Measurements from ENCODE around the gene EPHA7. TPM values are rescaled to one million over a fixed set of nuclear protein-coding genes. Genes with fewer than 3 reads are reported as not detected.

Gene EPHA7
- total RNA-seq, 3 donors from 2014 or later, result 0.66 to 1.8 (median 0.80) TPM

DNA sequence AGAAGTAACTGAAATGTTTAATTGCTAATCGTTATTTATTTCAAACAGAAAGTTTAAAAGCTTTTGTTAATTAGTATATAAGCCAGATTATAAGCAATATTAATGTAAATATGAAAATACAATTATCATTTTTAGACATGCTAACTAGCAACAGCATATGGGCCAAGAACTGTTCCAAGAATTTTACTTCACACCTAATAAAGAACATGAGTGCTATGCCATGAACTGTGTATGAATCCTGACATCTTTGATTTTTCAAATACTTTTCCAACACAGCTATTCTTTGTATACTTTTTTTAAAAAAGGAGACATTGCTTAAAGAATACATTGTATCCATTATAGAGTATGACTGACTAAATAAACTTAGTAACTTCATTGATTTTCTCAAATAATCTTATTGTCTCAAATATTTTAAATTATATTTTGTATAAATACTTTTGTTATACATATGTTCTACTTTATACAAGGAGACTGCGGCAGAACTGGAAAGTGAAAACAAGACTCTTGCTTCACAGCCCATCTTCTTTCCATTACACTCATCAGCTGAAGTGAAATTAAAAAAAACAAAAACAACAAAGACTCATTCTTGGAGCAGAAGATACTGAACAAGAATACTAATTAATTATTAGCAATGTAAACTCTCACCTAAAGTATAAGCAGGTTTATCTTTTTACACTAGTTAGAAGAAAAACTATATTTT, 89.9 kb downstream of the EPHA7 start:
- H3K9me3 ChIP-seq, result no peaks in the 10 kb centered on the region
- no peak overlapping the region for H3K4me3 ChIP-seq
- H3K27me3 ChIP-seq, result no peaks in the 10 kb centered on the region
- TF ChIP-seq POLR2AphosphoS5 (IDR thresholded peaks at IDR 0.05) (no peak), CTCF (IDR thresholded peaks at IDR 0.05) (no peak), POLR2A (IDR thresholded peaks at IDR 0.05) (no peak)
- intact Hi-C loops (cut with DNase I; ENCODE audit: low total_unique reads), result no loop called here
- no peaks in the 10 kb centered on the region for H3K4me1 ChIP-seq
- H3K36me3 ChIP-seq, result no peaks in the 10 kb centered on the region
- no peak overlapping the region for H3K27ac ChIP-seq
- DNase-seq (ENCODE audit: low spot score in 2 of 2), result no peak

DNA sequence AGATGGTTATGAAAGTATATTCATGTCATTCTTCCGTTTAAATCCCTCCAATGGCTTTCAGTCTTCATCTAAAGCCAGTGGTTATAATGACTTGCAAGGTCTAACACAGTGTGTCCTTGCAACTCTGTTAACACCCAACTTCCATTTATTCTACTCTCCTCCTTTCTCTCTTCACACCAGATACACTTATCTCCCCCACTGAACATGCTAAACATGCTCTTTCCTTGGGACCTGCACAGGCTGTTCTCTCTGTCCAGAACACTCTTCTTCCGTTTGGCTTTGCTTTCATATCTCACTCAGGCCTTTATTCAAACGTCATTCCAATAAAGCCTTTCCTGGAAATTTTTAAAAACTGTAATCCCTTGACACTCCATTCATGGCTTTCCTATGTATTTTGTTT, 91.5 kb downstream of the EPHA7 start:
- no peak for DNase-seq (ENCODE audit: low spot score in 2 of 2)
- Histone ChIP-seq H3K27ac (no peak overlapping the region), H3K36me3 (no peaks in the 10 kb centered on the region), H3K4me1 (no peaks in the 10 kb centered on the region), H3K27me3 (no peaks in the 10 kb centered on the region), H3K9me3 (no peaks in the 10 kb centered on the region), H3K4me3 (no peak overlapping the region)
- no peak for TF ChIP-seq POLR2A (IDR thresholded peaks at IDR 0.05)
- intact Hi-C loops (cut with DNase I; ENCODE audit: low total_unique reads), result no loop called here

- H3K9me3 ChIP-seq, result no peaks in the 10 kb centered on the region
- H3K36me3 ChIP-seq, result no peaks in the 10 kb centered on the region
Observed at GRCh38 chr6:93325761-93326160, 93.6 kb downstream of the EPHA7 start.

GRCh38 chr6:93323630-93324029, 95.7 kb downstream of the EPHA7 start:
- intact Hi-C loops (cut with DNase I; ENCODE audit: low total_unique reads), result no loop called here
- Histone ChIP-seq H3K36me3 (no peaks in the 10 kb centered on the region), H3K9me3 (no peaks in the 10 kb centered on the region), H3K4me3 (no peak overlapping the region), H3K27me3 (no peaks in the 10 kb centered on the region), H3K4me1 (no peaks in the 10 kb centered on the region), H3K27ac (no peak overlapping the region)
- DNase-seq (ENCODE audit: low spot score in 2 of 2), result no peak
- TF ChIP-seq CTCF (IDR thresholded peaks at IDR 0.05) (no peak), POLR2AphosphoS5 (IDR thresholded peaks at IDR 0.05) (no peak), POLR2A (IDR thresholded peaks at IDR 0.05) (no peak)

More at GRCh38 chr6:93325761-93326160, 93.6 kb downstream of the EPHA7 start:
- TF ChIP-seq CTCF (IDR thresholded peaks at IDR 0.05) (no peak), POLR2A (IDR thresholded peaks at IDR 0.05) (no peak), POLR2AphosphoS5 (IDR thresholded peaks at IDR 0.05) (no peak)
- no peak for DNase-seq (ENCODE audit: low spot score in 2 of 2)
- Histone ChIP-seq H3K27me3 (no peaks in the 10 kb centered on the region), H3K4me1 (no peaks in the 10 kb centered on the region), H3K27ac (no peak overlapping the region), H3K4me3 (no peak overlapping the region)
- intact Hi-C loops (cut with DNase I; ENCODE audit: low total_unique reads), result no loop called here

DNA sequence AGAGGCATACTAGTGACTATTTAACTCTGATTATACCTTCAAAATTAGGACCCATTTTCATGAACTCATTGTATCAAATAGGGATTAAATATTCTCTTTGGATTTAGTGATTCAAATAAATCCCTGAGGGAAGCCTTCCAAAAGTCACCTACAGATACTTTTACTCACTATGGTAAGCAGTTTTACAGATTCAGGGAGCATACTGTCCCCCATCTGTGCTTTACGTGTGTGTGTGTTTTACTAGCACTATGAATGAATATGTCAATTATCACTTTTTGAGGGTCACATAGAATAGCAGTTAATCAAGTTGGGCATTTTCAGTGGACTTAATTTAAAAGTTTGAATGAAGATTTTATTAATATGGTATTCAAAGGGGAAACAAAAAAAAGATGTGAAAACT, 96.7 kb downstream of the EPHA7 start:
- Histone ChIP-seq H3K27me3 (no peaks in the 10 kb centered on the region), H3K36me3 (no peaks in the 10 kb centered on the region), H3K4me3 (no peak overlapping the region), H3K4me1 (no peaks in the 10 kb centered on the region), H3K9me3 (no peaks in the 10 kb centered on the region), H3K27ac (no peak overlapping the region)
- no peak for DNase-seq (ENCODE audit: low spot score in 2 of 2)
- intact Hi-C loops (cut with DNase I; ENCODE audit: low total_unique reads), result no loop called here
- TF ChIP-seq CTCF (IDR thresholded peaks at IDR 0.05), result no peak
- TF ChIP-seq POLR2AphosphoS5 (IDR thresholded peaks at IDR 0.05), result no peak
- no peak for TF ChIP-seq POLR2A (IDR thresholded peaks at IDR 0.05)

All from breast epithelium (tissue), 4 donors.